HK-2 (cell line): Measurements from ENCODE around the gene LIPN.

Source experiments
- DNase-seq: peaks from one replicate; pipeline ENCODE4 v3.0.0-alpha.2; 2018; ENCODE audit not compliant: unreplicated experiment

Gene LIPN

GRCh38 chr10:88783724-88784123 lies 23.9 kb downstream of the LIPN start:
- no peak for DNase-seq

- no peak for DNase-seq
Measured at GRCh38 chr10:88786032-88786770, 26.4 kb downstream of the LIPN start.

- DNase-seq, result no peak
Measured at GRCh38 chr10:88787463-88787862, 27.6 kb downstream of the LIPN start.

GRCh38 chr10:88788924-88789323 lies 29.1 kb downstream of the LIPN start:
- no peak for DNase-seq

- peak; percentile 30 for DNase-seq
Measured at GRCh38 chr10:88791924-88792323, 32.1 kb downstream of the LIPN start.

GRCh38 chr10:88792661-88793060 lies 32.8 kb downstream of the LIPN start:
- no peak for DNase-seq

GRCh38 chr10:88793712-88794299 lies 34.0 kb downstream of the LIPN start:
- no peak for DNase-seq

- no peak for DNase-seq
Measured at GRCh38 chr10:88794731-88795130, 34.9 kb downstream of the LIPN start.

GRCh38 chr10:88800152-88801125 lies 40.6 kb downstream of the LIPN start:
- DNase-seq, result no peak

- no peak for DNase-seq
Measured at GRCh38 chr10:88802523-88803285, 42.9 kb downstream of the LIPN start, which contains the start of gene LIPM. Gene LIPM (plus strand): TSS chr10:88802730. CDS start chr10:88802897, 167 bp downstream.

GRCh38 chr10:88803641-88804040 lies 43.8 kb downstream of the LIPN start:
- DNase-seq, result no peak

- no peak for DNase-seq
Measured at GRCh38 chr10:88804083-88804812, 44.4 kb downstream of the LIPN start.

GRCh38 chr10:88805361-88805760 lies 45.5 kb downstream of the LIPN start:
- DNase-seq, result no peak

- DNase-seq, result no peak
Measured at GRCh38 chr10:88805924-88806323, 46.1 kb downstream of the LIPN start.

GRCh38 chr10:88809621-88810020 lies 49.8 kb downstream of the LIPN start:
- no peak for DNase-seq

GRCh38 chr10:88810196-88810961 lies 50.6 kb downstream of the LIPN start:
- DNase-seq, result peak; percentile 32

GRCh38 chr10:88813200-88813599 lies 53.4 kb downstream of the LIPN start:
- no peak for DNase-seq

GRCh38 chr10:88819290-88819689 lies 59.5 kb downstream of the LIPN start:
- DNase-seq, result no peak

GRCh38 chr10:88820748-88821401 lies 61.1 kb downstream of the LIPN start:
- no peak for DNase-seq

GRCh38 chr10:88826388-88826787 lies 66.6 kb downstream of the LIPN start:
- no peak for DNase-seq
